Fibroblast of lung (primary cell): ENCODE measurements around the gene OMP. TPM values are rescaled to one million over a fixed set of nuclear protein-coding genes. Genes with fewer than 3 reads are reported as not detected.

Source experiments
- DNase-seq, 2 donors: peaks; one replicate each; pipeline versions ENCODE4 v3.0.0 to v3.0.0-alpha.2; 2010; ENCODE audit warnings: low read depth in 2 of 2
- H2AFZ ChIP-seq: 2 replicates; pipeline ENCODE4 v1.5.1; 2012; ENCODE audit warnings: low read length, control low read depth, inconsistent platforms
- H3K27ac ChIP-seq: 2 replicates; pipeline ENCODE4 v1.5.1; 2011; ENCODE audit warnings: low read length, control low read depth; ENCODE audit not compliant: insufficient read depth
- H3K27me3 ChIP-seq: 2 replicates; pipeline ENCODE4 v1.5.1; 2011; ENCODE audit warnings: mild to moderate bottlenecking, low read length; ENCODE audit not compliant: control insufficient read depth, insufficient read depth
- H3K36me3 ChIP-seq: 2 replicates; pipeline ENCODE4 v1.5.1; 2011; ENCODE audit warnings: low read length; ENCODE audit not compliant: control insufficient read depth, insufficient read depth
- H3K4me1 ChIP-seq: 2 replicates; pipeline ENCODE4 v1.5.1; 2011; ENCODE audit warnings: low read length; ENCODE audit not compliant: control insufficient read depth, insufficient read depth; ENCODE audit errors: extremely low read depth
- H3K4me2 ChIP-seq: 2 replicates; pipeline ENCODE4 v1.5.1; 2011; ENCODE audit warnings: low read length, control low read depth; ENCODE audit not compliant: insufficient read depth; ENCODE audit errors: extremely low read depth
- H3K4me3 ChIP-seq, 4 experiments: fragments of 200-600 bp in 1 of 4; sonication (generic) in 1 of 4; replicated peaks in 1 of 4; 2 replicates each; pipeline ENCODE4 v1.5.1; 2011 to 2016; ENCODE audit warnings: low read length in 4 of 4, low read depth in 3 of 4, mild to moderate bottlenecking in 3 of 4, control low read depth in 2 of 4, inconsistent platforms in 1 of 4, mixed read lengths in 1 of 4; ENCODE audit not compliant: insufficient read depth in 1 of 4; ENCODE audit errors: control extremely low read depth in 1 of 4
- H3K79me2 ChIP-seq: 2 replicates; pipeline ENCODE4 v1.5.1; 2012; ENCODE audit warnings: mild to moderate bottlenecking, low read length, inconsistent platforms; ENCODE audit not compliant: control insufficient read depth, insufficient read depth
- H3K9ac ChIP-seq: 2 replicates; pipeline ENCODE4 v1.5.1; 2011; ENCODE audit warnings: mild to moderate bottlenecking, low read length, control low read depth; ENCODE audit not compliant: insufficient read depth
- H3K9me3 ChIP-seq: 2 replicates; pipeline ENCODE4 v1.5.1; 2012; ENCODE audit warnings: low read depth, low read length; ENCODE audit not compliant: control insufficient read depth, insufficient read depth
- H4K20me1 ChIP-seq: 2 replicates; pipeline ENCODE4 v1.5.1; 2011; ENCODE audit warnings: low read length; ENCODE audit not compliant: control insufficient read depth, insufficient read depth; ENCODE audit errors: extremely low read depth
- CTCF ChIP-seq, 2 donors: IDR thresholded peaks in 1 of 2; conservative IDR thresholded peaks in 1 of 2; 1 replicate in 1 of 2; 2 replicates in 1 of 2; pipeline ENCODE4 v1.5.1; 2011 to 2012; ENCODE audit warnings: low read length in 2 of 2, control low read depth in 1 of 2, inconsistent platforms in 1 of 2, low read depth in 1 of 2, mild to moderate bottlenecking in 1 of 2
- EZH2 ChIP-seq: IDR thresholded peaks from 2 replicates; pipeline ENCODE4 v1.5.1; 2012; ENCODE audit warnings: low read length, control low read depth, mild to moderate bottlenecking; ENCODE audit errors: missing control alignments
- polyA plus RNA-seq, 2 donors: library from polyadenylated mRNA; depleted of rRNA in 1 of 2; stranded (reverse) in 1 of 2; unstranded in 1 of 2; fragments of >200 nt; gene quantifications; 2 replicates each; pipeline ENCODE4 v1.2.1, GENCODE V29; 2011 to 2012; ENCODE audit warnings: missing spikeins in 1 of 2
- total RNA-seq: library from RNA; depleted of rRNA; stranded (reverse); fragments of >200 nt; gene quantifications from 2 replicates; pipeline ENCODE4 v1.2.1, GENCODE V29; 2014

Gene OMP
- total and polyA plus RNA-seq, 2 donors (not counting 1 experiment from before 2014, with no cell fraction given) = 0.83 TPM; not detected in 1

- Histone ChIP-seq H3K9me3 (no peaks in the 10 kb centered on the region), H3K27ac (no peak overlapping the region), H3K4me1 (no peaks in the 10 kb centered on the region), H3K9ac (no peak overlapping the region), H3K4me2 (no peak overlapping the region), H3K27me3 (no peaks in the 10 kb centered on the region), H3K79me2 (no peaks in the 10 kb centered on the region), H4K20me1 (no peaks in the 10 kb centered on the region), H3K36me3 (peaks cover 12% of the 10 kb centered on the region), H3K4me3 (no peak overlapping the region), H2AFZ (no peak overlapping the region)
- TF ChIP-seq EZH2 (no peak), CTCF (conservative IDR thresholded peaks at IDR 0.05 in 1 of 2, IDR thresholded peaks at IDR 0.05 in 1 of 2; ENCODE audit: low read depth in 1 of 2, low read length in 2 of 2) (no peak)
- DNase-seq = no peak
These were observed 16.9 kb downstream of the OMP start for GRCh38 chr11:77119531-77119936.

- H3K4me3 ChIP-seq = no peak overlapping the region
- no peak overlapping the region for H3K27ac ChIP-seq
- no peaks in the 10 kb centered on the region for H3K9me3 ChIP-seq
- H3K36me3 ChIP-seq = peaks cover 12% of the 10 kb centered on the region
- no peaks in the 10 kb centered on the region for H3K79me2 ChIP-seq
- H3K4me1 ChIP-seq = no peaks in the 10 kb centered on the region
- no peak overlapping the region for H3K4me2 ChIP-seq
- H2AFZ ChIP-seq = no peak overlapping the region
- no peak overlapping the region for H3K9ac ChIP-seq
- TF ChIP-seq CTCF (conservative IDR thresholded peaks at IDR 0.05 in 1 of 2, IDR thresholded peaks at IDR 0.05 in 1 of 2; ENCODE audit: low read depth in 1 of 2, low read length in 2 of 2) (no peak), EZH2 (no peak)
- no peak for DNase-seq
- H3K27me3 ChIP-seq = no peaks in the 10 kb centered on the region
- H4K20me1 ChIP-seq = no peaks in the 10 kb centered on the region
These were observed 17.9 kb downstream of the OMP start for GRCh38 chr11:77120571-77120970.

GRCh38 chr11:77121096-77121640, 18.5 kb downstream of the OMP start:
- no peak for DNase-seq
- Histone ChIP-seq H3K9ac (no peak overlapping the region), H3K9me3 (no peaks in the 10 kb centered on the region), H3K79me2 (no peaks in the 10 kb centered on the region), H2AFZ (no peak overlapping the region), H3K4me1 (no peaks in the 10 kb centered on the region), H3K4me2 (no peak overlapping the region), H3K27ac (no peak overlapping the region), H3K4me3 (no peak overlapping the region), H4K20me1 (no peaks in the 10 kb centered on the region), H3K27me3 (no peaks in the 10 kb centered on the region), H3K36me3 (peaks cover 12% of the 10 kb centered on the region)
- TF ChIP-seq EZH2 (no peak), CTCF (conservative IDR thresholded peaks at IDR 0.05 in 1 of 2, IDR thresholded peaks at IDR 0.05 in 1 of 2; ENCODE audit: low read depth in 1 of 2, low read length in 2 of 2) (no peak)
